Tibial artery (tissue), 4 donors: ENCODE results near the gene KIF26B.

Experiments used
- DNase-seq, 2 donors: peaks; one replicate each; pipeline ENCODE4 v3.0.0-alpha.2; 2019
- H3K27ac ChIP-seq, 2 donors: fragments of 200-600 bp; sonication (generic) in 1 of 2; 1 replicate in 1 of 2; 2 replicates in 1 of 2; pipeline ENCODE4 v1.5.1; 2018 to 2019; ENCODE audit warnings: mild to moderate bottlenecking in 1 of 2
- H3K27me3 ChIP-seq, 2 donors: fragments of 200-600 bp; sonication (generic) in 1 of 2; one replicate each; pipeline versions ENCODE4 v1.5.1 to v1.6.0; 2016 to 2019
- H3K36me3 ChIP-seq, 3 donors: fragments of 200-600 bp; sonication (generic) in 2 of 3; one replicate each; pipeline ENCODE4 v1.5.1; 2016 to 2019; ENCODE audit warnings: mild to moderate bottlenecking in 2 of 3
- H3K4me1 ChIP-seq, 4 donors: fragments of 200-600 bp; sonication (generic) in 2 of 4; 1 replicate in 3 of 4; 2 replicates in 1 of 4; pipeline ENCODE4 v1.5.1; 2016 to 2019
- H3K4me3 ChIP-seq, 2 donors: fragments of 200-600 bp; sonication (generic) in 1 of 2; 1 replicate in 1 of 2; 2 replicates in 1 of 2; pipeline ENCODE4 v1.5.1; 2018 to 2019; ENCODE audit warnings: mild to moderate bottlenecking in 2 of 2
- H3K9me3 ChIP-seq, 3 donors: fragments of 200-600 bp; sonication (generic) in 1 of 3; one replicate each; pipeline ENCODE4 v1.5.1; 2016 to 2019
- intact Hi-C: fragments of 100-400 bp; cut with DNase I; formaldehyde crosslinking; loops from one replicate; pipeline ENCODE4 v1.15.0; 2023; ENCODE audit warnings: low total_unique reads
- TF ChIP-seq, protein P1 (sequence below), 2 experiments: fragments of 200-600 bp in 1 of 2; fragments of 450-650 bp in 1 of 2; IDR thresholded peaks; one replicate each; pipeline ENCODE4 v1.5.1; 2017 to 2019; ENCODE audit warnings: antibody characterized with exemption in 2 of 2, mild to moderate bottlenecking in 1 of 2, moderate library complexity in 1 of 2

The KIF26B gene

GRCh38 chr1:245386297-245386971 lies 231.6 kb downstream of the KIF26B start:
- intact Hi-C loops = no loop called here
- no peaks in the 10 kb centered on the region for H3K36me3 ChIP-seq
- TF ChIP-seq, protein P1, sequence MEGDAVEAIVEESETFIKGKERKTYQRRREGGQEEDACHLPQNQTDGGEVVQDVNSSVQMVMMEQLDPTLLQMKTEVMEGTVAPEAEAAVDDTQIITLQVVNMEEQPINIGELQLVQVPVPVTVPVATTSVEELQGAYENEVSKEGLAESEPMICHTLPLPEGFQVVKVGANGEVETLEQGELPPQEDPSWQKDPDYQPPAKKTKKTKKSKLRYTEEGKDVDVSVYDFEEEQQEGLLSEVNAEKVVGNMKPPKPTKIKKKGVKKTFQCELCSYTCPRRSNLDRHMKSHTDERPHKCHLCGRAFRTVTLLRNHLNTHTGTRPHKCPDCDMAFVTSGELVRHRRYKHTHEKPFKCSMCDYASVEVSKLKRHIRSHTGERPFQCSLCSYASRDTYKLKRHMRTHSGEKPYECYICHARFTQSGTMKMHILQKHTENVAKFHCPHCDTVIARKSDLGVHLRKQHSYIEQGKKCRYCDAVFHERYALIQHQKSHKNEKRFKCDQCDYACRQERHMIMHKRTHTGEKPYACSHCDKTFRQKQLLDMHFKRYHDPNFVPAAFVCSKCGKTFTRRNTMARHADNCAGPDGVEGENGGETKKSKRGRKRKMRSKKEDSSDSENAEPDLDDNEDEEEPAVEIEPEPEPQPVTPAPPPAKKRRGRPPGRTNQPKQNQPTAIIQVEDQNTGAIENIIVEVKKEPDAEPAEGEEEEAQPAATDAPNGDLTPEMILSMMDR (IDR thresholded peaks at IDR 0.05) = no peak
- H3K27me3 ChIP-seq = no peaks in the 10 kb centered on the region
- no peaks in the 10 kb centered on the region for H3K9me3 ChIP-seq
- no peak for DNase-seq
- no peaks in the 10 kb centered on the region for H3K4me1 ChIP-seq
- H3K4me3 ChIP-seq = no peak overlapping the region
- no peak overlapping the region for H3K27ac ChIP-seq

DNA sequence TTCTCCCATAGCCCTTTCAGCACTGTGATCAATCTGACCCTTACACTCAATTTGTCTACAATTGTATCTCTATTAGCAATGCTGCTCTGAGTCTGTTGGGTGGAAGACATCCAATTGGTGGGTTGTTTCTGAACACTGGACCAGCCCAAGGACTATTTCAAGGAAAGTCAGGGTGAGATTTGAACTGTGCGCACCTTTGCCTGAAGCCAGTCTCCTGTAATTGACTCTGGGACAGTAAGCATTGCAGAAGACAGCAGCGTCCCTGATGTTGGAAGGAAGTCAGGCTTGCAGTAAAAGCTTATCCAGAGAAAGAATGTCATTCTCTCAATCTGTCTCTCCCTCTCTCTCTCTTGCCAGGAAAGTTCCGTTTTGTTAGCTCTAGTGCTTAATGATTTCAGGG lies 233.9 kb downstream of the KIF26B start:
- H3K4me1 ChIP-seq = no peaks in the 10 kb centered on the region
- TF ChIP-seq, protein P1 (IDR thresholded peaks at IDR 0.05) = no peak
- no peaks in the 10 kb centered on the region for H3K36me3 ChIP-seq
- DNase-seq = no peak
- H3K4me3 ChIP-seq = no peak overlapping the region
- no peaks in the 10 kb centered on the region for H3K27me3 ChIP-seq
- no peaks in the 10 kb centered on the region for H3K9me3 ChIP-seq
- intact Hi-C loops = no loop called here
- H3K27ac ChIP-seq = no peak overlapping the region

DNA sequence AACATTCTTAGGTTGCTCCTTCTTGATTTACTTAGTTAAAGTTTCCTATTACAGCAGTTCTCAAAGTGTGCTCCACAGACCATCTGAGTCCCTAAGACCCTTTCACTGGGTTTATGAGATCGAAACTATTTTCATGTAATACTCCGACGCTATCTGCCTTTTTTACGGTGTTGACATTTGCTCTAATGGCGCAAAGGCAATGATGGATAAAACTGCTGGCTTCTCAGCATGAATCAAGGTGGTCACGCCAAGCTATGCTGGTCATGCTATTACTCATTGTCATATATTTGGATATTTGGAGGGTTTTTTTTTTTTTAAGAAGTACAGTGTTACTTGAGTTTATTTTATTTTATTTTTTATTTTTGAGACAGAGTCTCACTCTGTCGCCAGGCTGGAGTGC lies 235.1 kb downstream of the KIF26B start:
- Histone ChIP-seq H3K27ac (no peak overlapping the region), H3K4me3 (no peak overlapping the region), H3K9me3 (no peaks in the 10 kb centered on the region), H3K36me3 (no peaks in the 10 kb centered on the region), H3K4me1 (no peaks in the 10 kb centered on the region), H3K27me3 (no peaks in the 10 kb centered on the region)
- intact Hi-C loops = no loop called here
- no peak for DNase-seq
- TF ChIP-seq, protein P1 (IDR thresholded peaks at IDR 0.05) = no peak

DNA sequence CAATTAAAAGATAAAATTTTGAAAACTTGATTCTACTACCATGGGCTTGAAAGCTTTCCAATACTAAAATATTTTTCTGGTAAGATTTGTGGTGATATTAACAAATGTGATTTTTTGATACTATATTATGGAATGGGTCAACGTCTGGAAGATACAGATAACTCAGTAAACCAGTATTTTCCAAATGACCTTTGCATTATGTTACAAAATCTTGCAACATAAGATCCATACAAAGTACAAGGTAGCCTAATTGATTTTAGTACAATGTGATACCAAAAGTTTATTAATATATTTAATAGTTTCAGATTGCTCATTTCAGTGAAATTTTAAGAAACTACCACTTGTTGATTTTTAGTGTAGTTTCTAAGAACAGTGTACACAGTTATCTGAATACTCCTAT lies 236.2 kb downstream of the KIF26B start:
- H3K27ac ChIP-seq = no peak overlapping the region
- intact Hi-C loops = no loop called here
- H3K4me1 ChIP-seq = no peaks in the 10 kb centered on the region
- H3K27me3 ChIP-seq = no peaks in the 10 kb centered on the region
- no peaks in the 10 kb centered on the region for H3K36me3 ChIP-seq
- no peaks in the 10 kb centered on the region for H3K9me3 ChIP-seq
- TF ChIP-seq, protein P1 (IDR thresholded peaks at IDR 0.05) = no peak
- H3K4me3 ChIP-seq = no peak overlapping the region
- DNase-seq = no peak

GRCh38 chr1:245393694-245394093 lies 238.9 kb downstream of the KIF26B start:
- H3K4me1 ChIP-seq = no peaks in the 10 kb centered on the region

More at GRCh38 chr1:245393694-245394093, 238.9 kb downstream of the KIF26B start:
- no peak for DNase-seq
- intact Hi-C loops = no loop called here
- Histone ChIP-seq H3K27ac (no peak overlapping the region), H3K36me3 (no peaks in the 10 kb centered on the region), H3K9me3 (no peaks in the 10 kb centered on the region), H3K4me3 (no peak overlapping the region), H3K27me3 (no peaks in the 10 kb centered on the region)
- TF ChIP-seq, protein P1 (IDR thresholded peaks at IDR 0.05) = no peak
